ENCODE data around the gene PAPPA. TPM values are rescaled to one million over a fixed set of nuclear protein-coding genes. Genes with fewer than 3 reads are reported as not detected.

Gene PAPPA
- total RNA-seq, 2 donors from 2014 or later = 1.8 to 5.7 TPM

GRCh38 chr9:116198344-116198743, 44.8 kb downstream of the PAPPA start:
- H3K36me3 ChIP-seq = no peaks in the 10 kb centered on the region
- no peaks in the 10 kb centered on the region for H3K9me3 ChIP-seq
- H3K4me3 ChIP-seq = no peak overlapping the region
- TF ChIP-seq, protein P1, sequence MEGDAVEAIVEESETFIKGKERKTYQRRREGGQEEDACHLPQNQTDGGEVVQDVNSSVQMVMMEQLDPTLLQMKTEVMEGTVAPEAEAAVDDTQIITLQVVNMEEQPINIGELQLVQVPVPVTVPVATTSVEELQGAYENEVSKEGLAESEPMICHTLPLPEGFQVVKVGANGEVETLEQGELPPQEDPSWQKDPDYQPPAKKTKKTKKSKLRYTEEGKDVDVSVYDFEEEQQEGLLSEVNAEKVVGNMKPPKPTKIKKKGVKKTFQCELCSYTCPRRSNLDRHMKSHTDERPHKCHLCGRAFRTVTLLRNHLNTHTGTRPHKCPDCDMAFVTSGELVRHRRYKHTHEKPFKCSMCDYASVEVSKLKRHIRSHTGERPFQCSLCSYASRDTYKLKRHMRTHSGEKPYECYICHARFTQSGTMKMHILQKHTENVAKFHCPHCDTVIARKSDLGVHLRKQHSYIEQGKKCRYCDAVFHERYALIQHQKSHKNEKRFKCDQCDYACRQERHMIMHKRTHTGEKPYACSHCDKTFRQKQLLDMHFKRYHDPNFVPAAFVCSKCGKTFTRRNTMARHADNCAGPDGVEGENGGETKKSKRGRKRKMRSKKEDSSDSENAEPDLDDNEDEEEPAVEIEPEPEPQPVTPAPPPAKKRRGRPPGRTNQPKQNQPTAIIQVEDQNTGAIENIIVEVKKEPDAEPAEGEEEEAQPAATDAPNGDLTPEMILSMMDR (IDR thresholded peaks at IDR 0.05) = no peak
- no peak for DNase-seq (ENCODE audit: low spot score)
- no peaks in the 10 kb centered on the region for H3K27me3 ChIP-seq
- H3K4me1 ChIP-seq = no peaks in the 10 kb centered on the region
- no peak overlapping the region for H3K27ac ChIP-seq

- TF ChIP-seq, protein P1 (IDR thresholded peaks at IDR 0.05) = no peak
- Histone ChIP-seq H3K9me3 (no peaks in the 10 kb centered on the region), H3K27me3 (no peaks in the 10 kb centered on the region)
Measured at GRCh38 chr9:116202219-116202912, 48.8 kb downstream of the PAPPA start.

DNA sequence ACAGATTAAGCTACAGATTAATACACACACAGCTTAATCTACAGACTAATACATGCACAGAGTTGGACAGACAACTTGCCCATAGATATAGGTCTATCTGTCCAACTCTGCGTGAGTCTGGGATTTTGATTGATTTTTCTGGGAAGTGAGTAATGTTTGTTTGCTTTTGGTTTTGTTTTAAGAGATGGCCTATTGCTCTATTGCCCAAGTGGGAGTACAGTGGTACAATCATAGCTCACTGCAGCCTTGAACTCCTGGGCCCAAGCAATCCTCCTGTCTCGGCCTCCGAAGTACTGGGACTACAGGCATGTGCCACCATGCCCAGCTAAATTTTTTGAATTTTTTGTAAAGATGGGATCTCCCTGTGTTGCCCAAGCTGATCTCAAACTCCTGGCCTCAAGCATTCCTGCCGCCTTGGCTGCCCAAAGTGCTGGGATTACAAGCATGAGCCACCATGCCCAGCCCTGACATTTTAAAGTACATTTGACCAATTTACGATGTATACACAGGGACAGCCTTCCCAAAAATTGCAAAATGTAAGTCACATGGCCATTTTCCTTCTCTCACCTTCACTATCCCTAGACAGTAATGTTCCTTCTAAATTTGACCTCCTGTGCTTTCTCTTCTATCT, 50.8 kb downstream of the PAPPA start:
- no peaks in the 10 kb centered on the region for H3K4me1 ChIP-seq

More at GRCh38 chr9:116202219-116202912, 48.8 kb downstream of the PAPPA start:
- Histone ChIP-seq H3K4me1 (no peaks in the 10 kb centered on the region), H3K36me3 (no peaks in the 10 kb centered on the region), H3K4me3 (no peak overlapping the region), H3K27ac (no peak overlapping the region)
- DNase-seq (ENCODE audit: low spot score) = no peak

DNA sequence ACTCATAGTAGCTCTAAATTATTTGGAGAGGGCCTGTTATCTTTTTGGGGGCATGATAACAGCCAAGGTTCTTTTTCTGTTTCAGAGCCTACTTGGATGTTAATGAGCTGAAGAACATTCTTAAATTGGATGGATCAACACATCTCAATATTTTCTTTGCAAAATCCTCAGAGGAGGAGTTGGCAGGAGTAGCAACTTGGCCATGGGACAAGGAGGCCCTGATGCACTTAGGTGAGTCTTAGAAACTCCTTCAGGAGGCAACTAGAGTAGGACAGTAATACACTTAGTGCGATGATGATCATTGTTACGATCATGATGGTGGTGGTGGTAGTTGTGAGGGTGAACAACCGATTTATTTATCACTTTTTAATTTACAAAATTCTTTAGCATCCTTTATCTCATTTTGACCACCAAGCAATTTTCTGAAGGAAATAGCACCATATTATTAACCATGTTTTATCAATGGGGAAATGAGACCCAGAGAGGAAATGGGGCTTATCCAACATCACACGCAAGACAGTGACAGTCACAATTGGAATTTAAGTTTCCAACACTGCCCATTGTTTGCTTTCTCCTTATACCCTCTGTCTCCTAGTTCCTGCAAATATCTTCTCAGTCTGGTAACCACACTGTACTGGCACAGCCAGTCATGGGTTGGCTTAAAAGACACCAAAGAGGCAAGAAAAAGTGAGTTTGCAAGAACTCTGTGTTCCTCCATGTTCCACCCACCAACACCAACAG, 54.0 kb downstream of the PAPPA start:
- Histone ChIP-seq H3K27me3 (no peaks in the 10 kb centered on the region), H3K4me1 (no peaks in the 10 kb centered on the region), H3K36me3 (peaks cover 4% of the 10 kb centered on the region), H3K9me3 (no peaks in the 10 kb centered on the region), H3K4me3 (no peak overlapping the region), H3K27ac (no peak overlapping the region)
- TF ChIP-seq, protein P1 (IDR thresholded peaks at IDR 0.05) = no peak
- no peak for DNase-seq (ENCODE audit: low spot score)

More for the DNA sequence above, 50.8 kb downstream of the PAPPA start:
- no peaks in the 10 kb centered on the region for H3K9me3 ChIP-seq
- H3K36me3 ChIP-seq = no peaks in the 10 kb centered on the region
- H3K27me3 ChIP-seq = no peaks in the 10 kb centered on the region
- no peak for DNase-seq (ENCODE audit: low spot score)
- no peak overlapping the region for H3K27ac ChIP-seq
- H3K4me3 ChIP-seq = no peak overlapping the region
- TF ChIP-seq, protein P1 (IDR thresholded peaks at IDR 0.05) = no peak

DNA sequence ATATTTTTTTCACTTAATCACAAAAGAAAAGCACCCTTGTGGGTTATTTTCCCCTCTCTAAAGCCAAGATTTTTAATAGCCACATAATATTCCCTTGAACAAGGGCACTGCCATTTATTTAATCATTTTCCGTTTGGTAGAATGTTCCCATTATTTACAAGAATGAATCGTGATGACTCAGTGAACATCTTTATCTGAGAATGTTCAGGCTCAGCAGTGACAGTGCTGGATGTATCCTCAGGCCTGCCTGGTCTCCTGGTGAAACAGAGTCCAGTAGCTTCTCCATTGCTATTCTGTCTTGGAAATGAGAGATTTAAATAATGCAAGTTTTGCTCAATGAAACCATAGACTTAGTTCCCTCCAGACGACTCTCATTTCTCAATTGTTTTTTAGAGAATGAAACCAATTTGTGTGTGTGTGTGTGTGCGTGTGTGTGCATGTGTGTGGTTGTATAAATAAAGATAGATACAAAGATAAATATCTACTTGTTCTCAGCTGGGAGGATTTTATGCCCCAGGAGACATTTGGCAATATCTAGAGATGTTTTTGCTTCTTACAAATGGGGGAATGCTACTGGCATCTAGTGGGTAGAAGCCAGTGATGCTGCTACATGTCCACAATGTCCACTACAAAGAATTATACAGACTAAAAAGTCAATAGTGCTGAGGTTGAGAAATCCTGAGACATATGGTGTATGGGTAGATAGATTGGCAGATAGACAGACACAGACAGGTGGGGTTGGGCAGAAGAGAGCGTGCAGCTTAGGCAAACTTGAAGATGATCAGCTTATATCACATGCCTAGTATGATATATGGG, 55.0 kb downstream of the PAPPA start:
- Histone ChIP-seq H3K27ac (no peak overlapping the region), H3K4me3 (no peak overlapping the region), H3K27me3 (no peaks in the 10 kb centered on the region), H3K9me3 (no peaks in the 10 kb centered on the region), H3K36me3 (peaks cover 4% of the 10 kb centered on the region), H3K4me1 (no peaks in the 10 kb centered on the region)
- no peak for DNase-seq (ENCODE audit: low spot score)
- TF ChIP-seq, protein P1 (IDR thresholded peaks at IDR 0.05) = no peak
